Activated gamma-delta T cell treated with anti-CD3 and anti-CD28 coated beads, Interleukin-2, amount 50 U/mL, for 16 hours (primary cell): ENCODE measurements around the gene FOXF1.

ENCODE experiments used
- DNase-seq: peaks from one replicate; pipeline ENCODE4 v3.0.0-alpha.2; 2020; ENCODE audit warnings: low read depth

FOXF1 gene

GRCh38 chr16:86558355-86559193 is 48.2 kb downstream of the FOXF1 start:
- DNase-seq, result no peak

DNA sequence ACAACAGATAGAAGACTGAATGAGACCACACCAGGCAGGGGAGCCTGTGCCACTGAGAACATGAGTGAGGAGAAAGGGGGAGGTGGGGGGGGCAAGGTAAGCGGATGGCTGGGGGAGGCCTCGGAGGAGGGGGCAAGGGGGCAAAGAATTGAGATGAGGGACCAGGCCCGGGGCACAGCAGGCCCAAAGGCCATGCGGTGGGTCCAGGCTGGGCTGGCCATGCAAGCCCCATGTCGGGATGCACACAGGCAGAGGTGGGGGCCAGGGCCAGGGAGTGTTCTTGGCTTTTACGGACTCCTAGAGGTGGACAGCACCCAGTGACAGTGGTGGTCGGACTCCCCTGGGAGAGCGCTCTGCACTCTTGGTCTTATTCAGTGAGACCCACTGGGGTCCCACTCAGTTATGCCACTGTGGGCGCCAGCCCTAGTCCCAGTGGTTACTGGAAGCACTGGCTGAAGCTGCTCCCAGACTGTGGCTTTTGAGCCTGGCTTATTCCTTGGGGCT is 49.5 kb downstream of the FOXF1 start:
- DNase-seq, result no peak

DNA sequence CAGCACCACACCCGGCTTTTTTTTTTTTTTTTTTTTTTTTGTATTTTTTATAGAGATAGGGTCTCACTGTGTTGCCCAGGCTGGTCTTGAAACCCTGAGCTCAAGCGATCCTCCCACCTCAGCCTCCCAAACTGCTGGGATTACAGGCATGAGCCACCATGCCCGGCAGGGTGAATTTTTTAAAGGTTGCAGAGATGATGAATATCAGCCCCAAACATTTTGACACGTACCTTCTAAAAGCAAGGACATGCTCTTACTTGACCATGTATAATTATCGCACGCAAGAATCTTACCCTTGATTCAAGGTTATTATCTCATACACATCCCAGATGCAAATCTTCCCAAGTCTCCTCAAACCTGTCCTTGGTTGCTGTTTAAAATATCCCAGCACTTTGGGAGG is 52.0 kb downstream of the FOXF1 start:
- no peak for DNase-seq

- DNase-seq, result peak; percentile 77
Observed at GRCh38 chr16:86563469-86564345, 53.4 kb downstream of the FOXF1 start.
